Neural progenitor cell (in vitro differentiated cells): ENCODE results near the gene RS1. TPM values are rescaled to one million over a fixed set of nuclear protein-coding genes. Genes with fewer than 3 reads are reported as not detected.

Experiments used
- DNase-seq: peaks from one replicate; pipeline ENCODE4 v3.0.0-alpha.2; 2016; ENCODE audit warnings: low spot score
- H2AFZ ChIP-seq: fragments of 200-600 bp; sonication (generic); replicated peaks from 2 replicates; pipeline ENCODE4 v1.6.1; 2016; ENCODE audit warnings: antibody characterized with exemption
- H3F3A ChIP-seq: fragments of 200-600 bp; sonication (generic); 2 replicates; pipeline ENCODE4 v1.6.1; 2016; ENCODE audit warnings: antibody characterized with exemption, low read depth
- H3K27ac ChIP-seq: fragments of 200-600 bp; sonication (generic); 2 replicates; pipeline ENCODE4 v1.5.1; 2016; ENCODE audit warnings: mild to moderate bottlenecking
- H3K27me3 ChIP-seq: fragments of 200-600 bp; sonication (generic); 2 replicates; pipeline ENCODE4 v1.6.1; 2016; ENCODE audit warnings: mild to moderate bottlenecking, moderate library complexity
- H3K36me3 ChIP-seq: fragments of 200-600 bp; sonication (generic); 2 replicates; pipeline ENCODE4 v1.5.1; 2016
- H3K4me1 ChIP-seq: fragments of 200-600 bp; sonication (generic); 2 replicates; pipeline ENCODE4 v1.6.1; 2016; ENCODE audit warnings: mixed run types
- H3K4me2 ChIP-seq: fragments of 200-600 bp; sonication (generic); 2 replicates; pipeline ENCODE4 v1.6.1; 2016
- H3K4me3 ChIP-seq: fragments of 200-600 bp; sonication (generic); 2 replicates; pipeline ENCODE4 v1.5.1; 2016
- H3K79me2 ChIP-seq: fragments of 200-600 bp; sonication (generic); 2 replicates; pipeline ENCODE4 v1.6.1; 2016; ENCODE audit warnings: low read depth
- H3K9ac ChIP-seq: fragments of 200-600 bp; sonication (generic); 2 replicates; pipeline ENCODE4 v1.6.1; 2016
- H3K9me3 ChIP-seq: fragments of 200-600 bp; sonication (generic); 2 replicates; pipeline ENCODE4 v1.5.1; 2016; ENCODE audit warnings: low read depth
- H4K20me1 ChIP-seq: fragments of 200-600 bp; sonication (generic); 2 replicates; pipeline ENCODE4 v1.6.1; 2016; ENCODE audit warnings: low read depth
- H3K27ac Mint-ChIP-seq: 3 replicates; pipeline ENCODE4 v1.8.0; 2021; ENCODE audit warnings: mixed read lengths
- H3K27me3 Mint-ChIP-seq: 2 replicates; pipeline ENCODE4 v1.8.0; 2022; ENCODE audit warnings: low read depth, mild to moderate bottlenecking, inconsistent platforms, moderate library complexity, mixed read lengths; ENCODE audit not compliant: insufficient read depth
- H3K36me3 Mint-ChIP-seq: 3 replicates; pipeline ENCODE4 v1.8.0; 2021; ENCODE audit warnings: mixed read lengths
- H3K4me1 Mint-ChIP-seq: 3 replicates; pipeline ENCODE4 v1.8.0; 2021; ENCODE audit warnings: mixed read lengths
- H3K4me3 Mint-ChIP-seq: 3 replicates; pipeline ENCODE4 v1.8.0; 2021; ENCODE audit warnings: mild to moderate bottlenecking, moderate library complexity, mixed read lengths
- H3K9me3 Mint-ChIP-seq: 3 replicates; pipeline ENCODE4 v1.8.0; 2020; ENCODE audit warnings: mixed read lengths
- CTCF ChIP-seq: fragments of 200-600 bp; sonication (generic); IDR thresholded peaks from 2 replicates; pipeline ENCODE4 v1.5.1; 2017; ENCODE audit warnings: antibody characterized with exemption, mild to moderate bottlenecking
- EZH2 ChIP-seq: fragments of 200-600 bp; sonication (generic); IDR thresholded peaks from 2 replicates; pipeline ENCODE4 v1.6.1; 2017; ENCODE audit warnings: antibody characterized with exemption, mild to moderate bottlenecking, moderate library complexity
- EZH2phosphoT487 ChIP-seq: fragments of 200-600 bp; sonication (generic); IDR thresholded peaks from 2 replicates; pipeline ENCODE4 v1.6.1; 2017; ENCODE audit warnings: antibody characterized with exemption
- total RNA-seq: library from RNA; depleted of rRNA; stranded (reverse); fragments of >200 nt; gene quantifications from 2 replicates; pipeline ENCODE4 v1.2.3, GENCODE V29; 2015; ENCODE audit warnings: low replicate concordance

RS1 gene
- total RNA-seq, 1 donor from 2014 or later = not detected

- H3K27ac Mint-ChIP-seq = no peak overlapping the region
- H3K4me3 Mint-ChIP-seq = no peak overlapping the region
- no peak for DNase-seq
- H3K27me3 ChIP-seq = no peaks in the 10 kb centered on the region
- peaks cover 4% of the 10 kb centered on the region for H3K9me3 Mint-ChIP-seq
- H3K9me3 ChIP-seq = no peaks in the 10 kb centered on the region
- no peaks in the 10 kb centered on the region for H4K20me1 ChIP-seq
- H3K4me2 ChIP-seq = no peak overlapping the region
- H2AFZ ChIP-seq = no peak overlapping the region
- no peaks in the 10 kb centered on the region for H3F3A ChIP-seq
- H3K4me1 Mint-ChIP-seq = peaks cover 4% of the 10 kb centered on the region
- H3K9ac ChIP-seq = no peak overlapping the region
- H3K27me3 Mint-ChIP-seq = peaks cover 3% of the 10 kb centered on the region
- no peak overlapping the region for H3K4me3 ChIP-seq
- no peaks in the 10 kb centered on the region for H3K79me2 ChIP-seq
- no peaks in the 10 kb centered on the region for H3K36me3 ChIP-seq
- no peak overlapping the region for H3K27ac ChIP-seq
- TF ChIP-seq EZH2phosphoT487 = no peak
- TF ChIP-seq EZH2 = no peak
- no peak for TF ChIP-seq CTCF
- peaks cover 5% of the 10 kb centered on the region for H3K4me1 ChIP-seq
- no peaks in the 10 kb centered on the region for H3K36me3 Mint-ChIP-seq
Measured at GRCh38 chrX:18639280-18639679, 32.6 kb downstream of the RS1 start.

GRCh38 chrX:18638398-18638797 lies 33.5 kb downstream of the RS1 start:
- TF ChIP-seq EZH2 (no peak), EZH2phosphoT487 (no peak), CTCF (no peak)
- DNase-seq = no peak
- no peaks in the 10 kb centered on the region for H3K9me3 ChIP-seq
- Mint-ChIP-seq H3K4me3 (no peak overlapping the region), H3K27me3 (peaks cover 3% of the 10 kb centered on the region), H3K27ac (no peak overlapping the region), H3K9me3 (peaks cover 4% of the 10 kb centered on the region), H3K36me3 (no peaks in the 10 kb centered on the region), H3K4me1 (no peaks in the 10 kb centered on the region)
- no peaks in the 10 kb centered on the region for H3K27me3 ChIP-seq
- no peak overlapping the region for H3K9ac ChIP-seq
- no peak overlapping the region for H2AFZ ChIP-seq
- no peaks in the 10 kb centered on the region for H3K36me3 ChIP-seq
- H3F3A ChIP-seq = no peaks in the 10 kb centered on the region
- no peak overlapping the region for H3K4me3 ChIP-seq
- H3K79me2 ChIP-seq = no peaks in the 10 kb centered on the region
- peaks cover 5% of the 10 kb centered on the region for H3K4me1 ChIP-seq
- no peak overlapping the region for H3K4me2 ChIP-seq
- no peak overlapping the region for H3K27ac ChIP-seq
- H4K20me1 ChIP-seq = no peaks in the 10 kb centered on the region

GRCh38 chrX:18630934-18631333 lies 41.0 kb downstream of the RS1 start:
- Histone ChIP-seq H3K79me2 (no peaks in the 10 kb centered on the region), H3K27ac (no peak overlapping the region), H4K20me1 (no peaks in the 10 kb centered on the region), H3K36me3 (no peaks in the 10 kb centered on the region), H3K4me1 (no peaks in the 10 kb centered on the region), H3K4me2 (no peak overlapping the region), H3K4me3 (no peak overlapping the region), H3F3A (no peaks in the 10 kb centered on the region), H2AFZ (no peak overlapping the region), H3K9ac (no peak overlapping the region), H3K9me3 (no peaks in the 10 kb centered on the region), H3K27me3 (no peaks in the 10 kb centered on the region)
- Mint-ChIP-seq H3K4me1 (peaks cover 5% of the 10 kb centered on the region), H3K27ac (no peak overlapping the region), H3K36me3 (peaks cover 3% of the 10 kb centered on the region), H3K9me3 (peaks cover 5% of the 10 kb centered on the region), H3K4me3 (no peak overlapping the region), H3K27me3 (no peaks in the 10 kb centered on the region)
- DNase-seq = no peak
- TF ChIP-seq CTCF (no peak), EZH2 (no peak), EZH2phosphoT487 (no peak)

- H2AFZ ChIP-seq = no peak overlapping the region
- peaks cover 3% of the 10 kb centered on the region for H3K36me3 Mint-ChIP-seq
- peaks cover 4% of the 10 kb centered on the region for H3K4me1 Mint-ChIP-seq
- H3K36me3 ChIP-seq = no peaks in the 10 kb centered on the region
- no peaks in the 10 kb centered on the region for H4K20me1 ChIP-seq
- no peak overlapping the region for H3K4me2 ChIP-seq
- H3K27me3 Mint-ChIP-seq = no peaks in the 10 kb centered on the region
- H3K4me3 ChIP-seq = no peak overlapping the region
- no peak overlapping the region for H3K27ac Mint-ChIP-seq
- H3K4me1 ChIP-seq = no peaks in the 10 kb centered on the region
- H3K4me3 Mint-ChIP-seq = no peak overlapping the region
- DNase-seq = no peak
- H3K9ac ChIP-seq = no peak overlapping the region
- no peaks in the 10 kb centered on the region for H3K79me2 ChIP-seq
- H3K27me3 ChIP-seq = no peaks in the 10 kb centered on the region
- H3K27ac ChIP-seq = no peak overlapping the region
- H3F3A ChIP-seq = no peaks in the 10 kb centered on the region
- no peak for TF ChIP-seq EZH2
- TF ChIP-seq CTCF = no peak
- TF ChIP-seq EZH2phosphoT487 = no peak
- H3K9me3 ChIP-seq = no peaks in the 10 kb centered on the region
- peaks cover 2% of the 10 kb centered on the region for H3K9me3 Mint-ChIP-seq
Measured at GRCh38 chrX:18624599-18624998, 47.3 kb downstream of the RS1 start.
